Esophagus (tissue), 2 donors: ENCODE data around the gene RNPEPL1. TPM values are rescaled to one million over a fixed set of nuclear protein-coding genes. Genes with fewer than 3 reads are reported as not detected.

Experiments used
- H3K27ac ChIP-seq, 2 donors: one replicate each; pipeline ENCODE4 v1.5.1; 2013; ENCODE audit warnings: low read depth in 2 of 2, mild to moderate bottlenecking in 2 of 2, inconsistent platforms in 1 of 2, low read length in 1 of 2, moderate library complexity in 1 of 2
- H3K27me3 ChIP-seq, 2 donors: one replicate each; pipeline ENCODE4 v1.6.1; 2013; ENCODE audit warnings: low read length in 2 of 2, control low read depth in 1 of 2, mild to moderate bottlenecking in 1 of 2; ENCODE audit not compliant: insufficient read depth in 2 of 2, control insufficient read depth in 1 of 2
- H3K36me3 ChIP-seq, 2 donors: one replicate each; pipeline ENCODE4 v1.6.1; 2013; ENCODE audit warnings: low read length in 1 of 2; ENCODE audit not compliant: control insufficient read depth in 2 of 2, insufficient read depth in 2 of 2
- H3K4me1 ChIP-seq, 2 donors: one replicate each; pipeline ENCODE4 v1.6.1; 2013; ENCODE audit warnings: low read length in 1 of 2; ENCODE audit not compliant: control insufficient read depth in 2 of 2, insufficient read depth in 2 of 2
- H3K4me3 ChIP-seq, 2 donors: one replicate each; pipeline ENCODE4 v1.5.1; 2013; ENCODE audit warnings: low read length in 2 of 2, mild to moderate bottlenecking in 2 of 2, low read depth in 1 of 2, moderate library complexity in 1 of 2
- H3K9me3 ChIP-seq, 2 donors: one replicate each; pipeline ENCODE4 v1.6.1; 2013; ENCODE audit warnings: mild to moderate bottlenecking in 2 of 2, low read depth in 1 of 2, low read length in 1 of 2, moderate library complexity in 1 of 2; ENCODE audit not compliant: control insufficient read depth in 2 of 2, insufficient read depth in 1 of 2
- WGBS, 2 donors: extraction: QIAGEN DNeasy Blood & Tissue Kit; methylation state at CpG; one replicate each; pipeline ENCODE4 v1.1.7; 2013; 5-methylcytosine and 5-hydroxymethylcytosine counted together
- polyA plus RNA-seq, 2 donors: library from polyadenylated mRNA; stranded (reverse); fragments of 200-250 nt; gene quantifications; one replicate each; pipeline ENCODE4 v1.2.3, GENCODE V29; 2013
- donor health status: healthy with polysubstance abuse.
- donor health status: Bipolar disorder and iron deficiency.

The RNPEPL1 gene
- polyA plus RNA-seq, 2 donors: 65.9 to 160 TPM

DNA sequence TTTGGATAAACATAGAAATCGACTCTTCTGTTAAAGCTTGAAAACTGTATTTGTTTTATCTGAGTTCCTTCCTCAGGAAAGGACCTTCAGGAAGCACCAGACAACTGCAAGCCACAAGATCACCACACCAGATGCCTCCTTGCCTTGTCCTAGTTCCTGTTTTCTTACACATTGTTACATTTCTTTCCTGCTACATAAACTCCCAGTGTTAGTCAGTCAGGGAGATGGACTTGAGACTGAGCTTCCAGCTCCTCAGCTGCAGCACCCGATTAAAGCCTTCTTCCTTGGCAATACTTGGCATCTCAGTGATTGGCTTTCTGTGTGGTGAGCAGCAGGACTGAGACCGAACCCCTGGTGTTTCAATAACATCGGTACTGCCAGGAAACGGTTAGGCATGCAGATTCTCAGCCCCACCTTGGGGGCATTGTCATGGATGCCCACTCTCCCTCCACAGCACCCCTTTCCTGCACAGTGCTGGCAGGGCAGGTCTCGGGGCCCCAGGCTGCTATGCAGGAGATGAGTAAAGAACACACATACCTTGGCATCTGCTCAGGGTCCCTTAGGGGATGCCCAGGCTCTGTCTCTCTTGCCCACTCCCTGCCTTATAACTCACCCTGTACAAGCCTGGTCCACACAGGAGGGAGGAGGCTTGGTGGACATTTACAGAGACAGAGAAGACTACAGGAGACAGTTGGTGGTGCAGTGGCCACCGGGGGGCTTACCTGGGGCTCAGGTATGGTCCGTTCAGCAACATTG lies 43.1 kb upstream of the RNPEPL1 start:
- no peak overlapping the region for H3K27ac ChIP-seq
- peaks cover 7 to 37% of the 10 kb centered on the region in 2 donors for H3K36me3 ChIP-seq
- WGBS, 2 donors: 90% methylated on average over 8 of the region's 8 CpGs
- no peaks in the 10 kb centered on the region for H3K27me3 ChIP-seq
- H3K4me1 ChIP-seq: peaks cover 0 to 7% of the 10 kb centered on the region in 2 donors
- H3K4me3 ChIP-seq: no peak overlapping the region
- peaks cover 2 to 12% of the 10 kb centered on the region in 2 donors for H3K9me3 ChIP-seq

DNA sequence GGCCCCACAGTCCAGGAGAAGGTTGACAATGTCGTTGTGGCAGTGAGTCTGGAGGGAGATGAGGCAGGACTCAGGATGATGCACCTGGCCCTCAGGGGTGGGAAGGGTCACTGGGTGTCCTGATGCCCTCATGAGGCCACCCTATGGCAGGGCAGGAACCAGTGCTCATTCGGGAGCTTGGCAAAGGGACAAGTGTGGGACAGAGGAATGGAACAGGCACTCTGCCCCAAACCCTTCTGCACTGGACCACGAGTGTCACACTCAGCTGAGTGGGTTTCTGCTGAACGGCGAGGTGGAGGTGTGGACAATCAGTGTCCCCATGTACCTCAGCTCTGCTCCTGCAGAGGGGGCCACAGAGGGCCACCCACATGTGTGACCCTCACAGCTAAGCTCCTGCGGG lies 42.5 kb upstream of the RNPEPL1 start:
- H3K9me3 ChIP-seq: peaks cover 2 to 12% of the 10 kb centered on the region in 2 donors
- no peak overlapping the region for H3K4me3 ChIP-seq
- H3K36me3 ChIP-seq: peaks cover 7 to 42% of the 10 kb centered on the region in 2 donors
- no peaks in the 10 kb centered on the region for H3K27me3 ChIP-seq
- 95 to 98% methylated on average over 6 of the region's 6 CpGs for WGBS, 2 donors
- H3K4me1 ChIP-seq: peaks cover 0 to under 1% of the 10 kb centered on the region in 2 donors
- no peak overlapping the region for H3K27ac ChIP-seq

DNA sequence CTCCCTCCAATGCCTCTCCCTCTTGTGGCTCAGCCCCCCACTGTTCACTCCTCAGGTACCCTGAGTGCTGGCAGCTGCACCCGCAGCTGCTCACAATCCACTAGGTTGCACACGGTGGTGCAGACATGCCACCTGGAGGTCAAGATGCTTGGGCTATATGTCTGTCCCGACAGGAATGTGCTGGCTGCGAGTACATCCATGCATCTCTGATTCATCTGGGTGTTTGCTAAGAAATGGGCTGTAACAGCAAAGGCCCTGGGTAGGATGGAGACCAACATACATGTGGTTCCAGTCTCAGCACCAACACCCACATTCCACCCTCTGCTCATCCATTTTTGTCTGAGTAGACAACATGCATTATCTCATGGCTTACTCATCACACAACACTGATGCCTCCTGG lies 41.8 kb upstream of the RNPEPL1 start:
- Histone ChIP-seq H3K36me3 (peaks cover 7 to 42% of the 10 kb centered on the region in 2 donors), H3K27ac (no peak overlapping the region), H3K9me3 (peaks cover 2 to 12% of the 10 kb centered on the region in 2 donors), H3K4me3 (no peak overlapping the region), H3K4me1 (no peaks in the 10 kb centered on the region), H3K27me3 (no peaks in the 10 kb centered on the region)
- 90 to 94% methylated on average over 4 of the region's 4 CpGs for WGBS, 2 donors

DNA sequence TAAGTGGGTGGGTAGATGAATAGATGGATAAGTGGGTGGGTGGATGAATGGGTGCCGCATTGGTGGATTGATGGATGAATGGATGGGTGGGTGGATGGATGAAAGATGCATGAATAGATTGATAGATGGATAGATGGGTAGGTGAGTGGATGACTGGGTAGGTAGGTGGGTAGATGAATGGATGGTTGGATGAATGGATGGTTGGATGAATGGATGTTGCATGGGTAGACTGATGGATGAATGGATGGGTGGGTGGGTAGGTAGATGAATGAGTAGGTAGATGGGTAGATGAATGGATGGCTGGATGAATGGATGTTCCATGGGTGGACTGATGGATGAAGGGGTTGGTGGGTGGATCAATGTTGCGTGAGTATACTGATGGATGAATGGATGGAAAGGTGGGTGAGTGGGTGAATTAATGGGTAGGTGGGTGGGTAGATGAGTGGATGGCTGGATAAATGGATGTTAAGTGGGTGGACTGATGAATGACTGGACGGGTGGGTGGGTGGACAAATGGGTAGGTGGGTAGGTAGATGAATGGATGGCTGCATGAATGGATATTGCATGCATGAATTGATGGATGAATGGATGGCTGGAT lies 41.0 kb upstream of the RNPEPL1 start:
- H3K27ac ChIP-seq: no peak overlapping the region
- H3K4me3 ChIP-seq: no peak overlapping the region
- no peaks in the 10 kb centered on the region for H3K4me1 ChIP-seq
- H3K36me3 ChIP-seq: peaks cover 7 to 41% of the 10 kb centered on the region in 2 donors
- H3K9me3 ChIP-seq: peaks cover 2 to 11% of the 10 kb centered on the region in 2 donors
- 90 to 93% methylated on average over 3 of the region's 3 CpGs for WGBS, 2 donors
- no peaks in the 10 kb centered on the region for H3K27me3 ChIP-seq

DNA sequence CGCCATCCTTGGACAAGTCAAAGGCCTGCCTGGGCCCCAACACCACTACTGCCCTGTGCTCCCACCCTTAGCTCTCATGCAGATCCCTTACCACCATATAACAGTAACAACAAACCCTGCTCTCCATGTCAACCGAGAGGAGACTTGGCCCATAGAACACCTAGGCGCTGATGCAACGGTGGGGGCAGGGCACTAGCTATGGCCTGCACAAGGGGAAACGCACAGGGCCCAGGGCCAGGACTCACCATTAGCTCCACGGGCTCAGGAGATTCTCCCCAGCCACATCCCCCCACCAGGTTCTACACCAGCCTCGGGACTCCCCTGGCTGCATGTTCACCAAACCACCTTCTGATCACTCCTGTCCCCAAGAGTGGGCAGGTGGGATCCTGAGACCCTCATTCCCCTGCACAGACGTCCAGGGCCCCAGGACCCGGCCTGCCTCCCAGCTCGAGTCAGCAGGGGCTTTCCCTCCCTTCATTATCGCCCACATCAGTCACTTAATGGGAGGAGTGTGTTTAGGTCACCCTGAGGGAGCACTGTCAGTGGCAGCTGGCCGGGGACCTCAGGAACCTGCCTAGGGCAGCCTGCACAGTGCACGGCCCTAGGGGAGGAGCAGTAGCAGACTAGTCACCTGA lies 39.8 kb upstream of the RNPEPL1 start:
- Histone ChIP-seq H3K27me3 (no peaks in the 10 kb centered on the region), H3K36me3 (peaks cover 7 to 32% of the 10 kb centered on the region in 2 donors), H3K4me3 (no peak overlapping the region), H3K4me1 (no peaks in the 10 kb centered on the region), H3K27ac (no peak overlapping the region), H3K9me3 (peaks cover 2 to 12% of the 10 kb centered on the region in 2 donors)
- 93 to 94% methylated on average over 13 of the region's 13 CpGs for WGBS, 2 donors

DNA sequence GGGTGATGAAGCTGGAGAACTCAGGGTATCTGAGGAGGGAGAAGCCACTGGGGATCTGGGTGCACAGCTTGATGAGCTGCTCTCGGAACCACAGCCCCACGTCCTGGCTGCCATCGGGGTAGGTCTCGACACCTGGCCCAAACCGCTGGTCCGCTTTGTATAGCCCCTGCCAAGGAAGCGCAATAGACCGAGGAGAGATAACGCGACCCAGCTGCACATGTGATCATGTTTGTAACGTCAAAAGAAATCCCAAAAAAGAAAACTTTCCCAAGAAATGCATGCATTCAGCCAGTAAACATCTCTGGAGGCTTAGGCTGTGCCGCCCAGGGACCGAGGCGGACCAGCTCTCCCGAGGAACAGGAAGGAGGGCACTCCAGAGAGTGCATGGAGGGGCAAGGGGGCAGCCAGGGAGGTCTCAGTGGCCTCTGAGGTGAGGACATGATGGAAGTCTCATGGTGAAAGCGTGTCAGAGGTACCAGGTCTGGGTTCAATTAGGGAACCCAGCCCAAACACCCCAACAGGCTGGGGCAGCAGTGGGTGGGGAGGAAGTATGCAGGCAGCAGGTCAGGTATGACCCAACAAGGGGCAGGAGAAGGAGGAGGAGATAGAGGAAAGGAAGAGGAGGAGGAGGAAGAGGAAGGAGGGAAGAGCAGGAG lies 38.8 kb upstream of the RNPEPL1 start:
- Histone ChIP-seq H3K4me1 (no peaks in the 10 kb centered on the region), H3K4me3 (no peak overlapping the region), H3K27me3 (no peaks in the 10 kb centered on the region), H3K36me3 (peaks cover 7 to 26% of the 10 kb centered on the region in 2 donors), H3K27ac (no peak overlapping the region), H3K9me3 (peaks cover 2 to 12% of the 10 kb centered on the region in 2 donors)
- WGBS, 2 donors: 96 to 97% methylated on average over 16 of the region's 16 CpGs

DNA sequence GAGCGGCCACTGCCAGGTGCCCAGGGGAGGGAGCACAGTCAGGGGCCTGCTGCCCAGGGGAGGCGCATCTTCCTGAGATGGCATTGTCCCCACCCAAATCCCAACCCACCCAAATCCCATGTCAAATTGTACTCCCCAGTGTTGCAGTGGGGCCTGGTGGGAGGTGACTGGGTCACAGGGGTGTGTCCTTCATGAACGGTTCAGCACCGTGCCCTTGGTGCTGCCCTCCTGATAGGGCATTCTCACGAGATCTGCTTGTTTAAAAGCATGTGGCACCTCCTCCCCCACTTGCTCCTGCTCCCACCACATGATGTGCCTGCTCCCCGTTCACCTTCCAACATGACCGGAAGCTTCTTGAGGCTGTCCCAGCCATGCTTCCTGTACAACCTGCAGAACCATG lies 38.1 kb upstream of the RNPEPL1 start:
- H3K27ac ChIP-seq: no peak overlapping the region
- no peak overlapping the region for H3K4me3 ChIP-seq
- H3K27me3 ChIP-seq: no peaks in the 10 kb centered on the region
- WGBS, 2 donors: 90 to 97% methylated on average over 7 of the region's 7 CpGs
- H3K36me3 ChIP-seq: peaks cover 7 to 24% of the 10 kb centered on the region in 2 donors
- H3K4me1 ChIP-seq: no peaks in the 10 kb centered on the region
- H3K9me3 ChIP-seq: peaks cover 2 to 12% of the 10 kb centered on the region in 2 donors

DNA sequence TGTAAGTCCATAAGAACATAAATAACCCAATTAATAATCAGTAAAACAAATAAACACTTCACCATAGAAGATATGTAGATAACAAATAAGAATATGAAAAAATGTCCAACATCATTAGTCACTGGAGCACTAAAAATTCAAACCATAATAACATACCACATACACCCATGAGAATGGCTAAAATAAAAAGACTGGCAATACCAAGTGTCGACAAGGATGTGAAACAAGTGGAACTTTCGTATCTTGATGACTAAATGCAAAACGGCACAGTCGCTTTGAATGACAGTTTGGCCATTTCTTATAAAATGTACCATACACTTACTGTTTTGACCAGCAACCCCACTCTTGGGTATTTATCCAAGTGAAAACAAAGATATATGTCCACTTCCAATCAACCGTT lies 37.2 kb upstream of the RNPEPL1 start:
- Histone ChIP-seq H3K27me3 (no peaks in the 10 kb centered on the region), H3K36me3 (peaks cover 7 to 16% of the 10 kb centered on the region in 2 donors), H3K27ac (no peak overlapping the region), H3K4me3 (no peak overlapping the region), H3K9me3 (peaks cover 2 to 5% of the 10 kb centered on the region in 2 donors), H3K4me1 (no peaks in the 10 kb centered on the region)
- WGBS, 2 donors: 98% methylated on average over 5 of the region's 5 CpGs

DNA sequence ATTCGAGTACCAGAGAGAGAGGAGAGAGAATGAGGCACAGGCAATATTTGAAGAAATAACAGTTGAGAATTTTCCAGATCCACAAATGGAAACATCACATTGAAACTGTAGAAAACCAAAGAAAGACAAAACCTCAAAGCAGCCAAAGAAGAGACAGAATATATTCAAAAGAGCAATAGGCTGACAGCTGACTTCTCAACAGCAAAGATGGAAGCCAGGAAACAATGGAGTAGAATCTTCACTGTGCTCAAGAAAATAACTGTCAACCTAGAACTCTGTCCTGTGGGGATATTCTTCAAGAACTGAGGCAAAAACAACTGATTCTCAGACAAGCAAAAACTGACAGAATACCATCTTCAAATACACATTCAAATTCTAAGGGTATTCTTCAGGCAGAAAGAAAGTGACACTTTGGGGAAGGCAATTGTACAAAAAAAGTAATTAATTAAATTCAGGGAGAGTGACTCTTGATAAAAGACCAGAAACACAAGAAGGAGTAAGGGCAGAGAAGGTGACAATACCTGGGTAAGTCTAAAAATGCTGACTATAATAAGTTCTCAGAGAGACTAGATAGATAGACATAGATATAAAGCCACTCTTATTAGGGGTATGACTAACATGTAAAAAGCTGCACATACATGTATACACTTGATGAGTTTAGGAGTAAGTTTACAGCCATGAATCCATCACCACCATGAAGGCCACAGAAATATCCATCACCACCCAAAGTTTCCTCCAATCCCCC lies 36.1 kb upstream of the RNPEPL1 start:
- Histone ChIP-seq H3K4me1 (no peaks in the 10 kb centered on the region), H3K4me3 (no peak overlapping the region), H3K9me3 (peaks cover 2 to 5% of the 10 kb centered on the region in 2 donors), H3K27me3 (no peaks in the 10 kb centered on the region), H3K36me3 (peaks cover 7 to 13% of the 10 kb centered on the region in 2 donors), H3K27ac (no peak overlapping the region)
- 92 to 98% methylated on average over 1 of the region's 1 CpG for WGBS, 2 donors
